GDM1 (cell line): ENCODE data around the gene CFL2.
"Not testable (repeated sequence)": the region's sequence is repeated elsewhere in the genome, so short reads cannot be mapped to it uniquely, and the experiment has no call there.

Source experiments
- DNase-seq: peaks from one replicate; lab custom pipeline; 2025; lab: John Stamatoyannopoulos, UW

The CFL2 gene

GRCh38 chr14:34711796-34712712 lies 2.3 kb downstream of the CFL2 start:
- DNase-seq, result no peak

- no peak for DNase-seq
Measured at GRCh38 chr14:34711169-34711568, 3.2 kb downstream of the CFL2 start.

GRCh38 chr14:34710744-34711143 lies 3.6 kb downstream of the CFL2 start:
- no peak for DNase-seq

GRCh38 chr14:34710006-34710405 lies 4.4 kb downstream of the CFL2 start:
- DNase-seq, result no peak

- DNase-seq, result no peak
Measured at GRCh38 chr14:34707722-34708121, 6.7 kb downstream of the CFL2 start.

- DNase-seq, result no peak
Measured at GRCh38 chr14:34701808-34702207, 12.6 kb downstream of the CFL2 start.

- no peak for DNase-seq
Measured at GRCh38 chr14:34700622-34701130, 13.7 kb downstream of the CFL2 start.

GRCh38 chr14:34699873-34700621 lies 14.3 kb downstream of the CFL2 start:
- DNase-seq, result no peak

GRCh38 chr14:34694216-34694615 lies 20.2 kb downstream of the CFL2 start:
- DNase-seq, result not testable (repeated sequence)

GRCh38 chr14:34693228-34693939 lies 21.0 kb downstream of the CFL2 start:
- DNase-seq, result no peak

- no peak for DNase-seq
Measured at GRCh38 chr14:34692898-34693227, 21.5 kb downstream of the CFL2 start.

- no peak for DNase-seq
Measured at GRCh38 chr14:34692348-34692747, 22.0 kb downstream of the CFL2 start.

- DNase-seq, result no peak
Measured at GRCh38 chr14:34691206-34691605, 23.2 kb downstream of the CFL2 start.

- no peak for DNase-seq
Measured at GRCh38 chr14:34688470-34689206, 25.8 kb downstream of the CFL2 start.

GRCh38 chr14:34685819-34686428 lies 28.5 kb downstream of the CFL2 start:
- DNase-seq, result no peak

GRCh38 chr14:34684578-34684977 lies 29.8 kb downstream of the CFL2 start:
- DNase-seq, result no peak

- no peak for DNase-seq
Measured at GRCh38 chr14:34682787-34683321, 31.5 kb downstream of the CFL2 start.

GRCh38 chr14:34680806-34681479 lies 33.5 kb downstream of the CFL2 start:
- no peak for DNase-seq

GRCh38 chr14:34678735-34679134 lies 35.7 kb downstream of the CFL2 start:
- no peak for DNase-seq

GRCh38 chr14:34678306-34678705 lies 36.1 kb downstream of the CFL2 start:
- no peak for DNase-seq
